ENCODE data around the gene ZCCHC12.

The ZCCHC12 gene

GRCh38 chrX:118853596-118853995, 30.0 kb downstream of the ZCCHC12 start:
- TF ChIP-seq CTCF (IDR thresholded peaks at IDR 0.05; ENCODE audit: insufficient read depth, low read length, missing control alignments), result no peak
- ChIA-PET CTCF (interaction anchor here (0.8 to 1.6 kb wide), 3 partner anchors 9 to 155 kb away, joined by 3 to 4 read pairs (median 4); no protein-coding TSS in a partner anchor), POLR2A (no interaction called here)
- no peak for DNase-seq (ENCODE audit: low read depth, low spot score)
- no peak overlapping the region for H3K4me3 ChIP-seq (ENCODE audit: low read depth, low read length)

- ChIA-PET POLR2A (no interaction called here), CTCF (interaction anchor here (2.4 kb wide), 1 partner anchor 8 kb away, joined by 11 read pairs; no protein-coding TSS in a partner anchor)
- H3K4me3 ChIP-seq (ENCODE audit: low read depth, low read length), result no peak overlapping the region
- no peak for DNase-seq (ENCODE audit: low read depth, low spot score)
- no peak for TF ChIP-seq CTCF (IDR thresholded peaks at IDR 0.05; ENCODE audit: insufficient read depth, low read length, missing control alignments)
Observed at GRCh38 chrX:118855681-118856310, 32.2 kb downstream of the ZCCHC12 start.

- TF ChIP-seq CTCF (IDR thresholded peaks at IDR 0.05; ENCODE audit: insufficient read depth, low read length, missing control alignments), result no peak
- CTCF ChIA-PET, result interaction anchor here (2.4 kb wide), 1 partner anchor 9 kb away, joined by 11 read pairs; no protein-coding TSS in a partner anchor
- DNase-seq (ENCODE audit: low read depth, low spot score), result no peak
- no peak overlapping the region for H3K4me3 ChIP-seq (ENCODE audit: low read depth, low read length)
- POLR2A ChIA-PET, result no interaction called here
Observed at GRCh38 chrX:118857006-118857405, 33.4 kb downstream of the ZCCHC12 start.

- TF ChIP-seq CTCF (IDR thresholded peaks at IDR 0.05; ENCODE audit: insufficient read depth, low read length, missing control alignments), result no peak
- ChIA-PET CTCF (no interaction called here), POLR2A (no interaction called here)
- no peak for DNase-seq (ENCODE audit: low read depth, low spot score)
- H3K4me3 ChIP-seq (ENCODE audit: low read depth, low read length), result no peak overlapping the region
Observed at GRCh38 chrX:118861338-118861737, 37.7 kb downstream of the ZCCHC12 start.

- ChIA-PET CTCF (no interaction called here), POLR2A (no interaction called here)
- no peak for DNase-seq (ENCODE audit: low read depth, low spot score)
- no peak for TF ChIP-seq CTCF (IDR thresholded peaks at IDR 0.05; ENCODE audit: insufficient read depth, low read length, missing control alignments)
- H3K4me3 ChIP-seq (ENCODE audit: low read depth, low read length), result no peak overlapping the region
Observed at GRCh38 chrX:118862091-118862490, 38.5 kb downstream of the ZCCHC12 start.

- CTCF ChIA-PET, result interaction anchor here (1.6 kb wide), 1 partner anchor 24 kb away, joined by 4 read pairs; no protein-coding TSS in a partner anchor
- POLR2A ChIA-PET, result no interaction called here
- DNase-seq (ENCODE audit: low read depth, low spot score), result no peak
Observed at GRCh38 chrX:118862979-118863378, 39.4 kb downstream of the ZCCHC12 start.

More at GRCh38 chrX:118862979-118863378, 39.4 kb downstream of the ZCCHC12 start:
- no peak overlapping the region for H3K4me3 ChIP-seq (ENCODE audit: low read depth, low read length)
- TF ChIP-seq CTCF (IDR thresholded peaks at IDR 0.05; ENCODE audit: insufficient read depth, low read length, missing control alignments), result no peak

Data from AG04449 (cell line).